LNCAP (cell line): ENCODE results near the gene FAM20B.

Source experiments
- CTCF ChIP-seq: fragments of 450-650 bp; IDR thresholded peaks from 2 replicates; pipeline ENCODE4 v1.5.1; 2017; ENCODE audit warnings: mild to moderate bottlenecking

The FAM20B gene

GRCh38 chr1:179029321-179029759 lies 3.6 kb downstream of the FAM20B start:
- no peak for TF ChIP-seq CTCF

GRCh38 chr1:179030130-179030529 lies 4.4 kb downstream of the FAM20B start:
- TF ChIP-seq CTCF: no peak

GRCh38 chr1:179030683-179031082 lies 5.0 kb downstream of the FAM20B start:
- TF ChIP-seq CTCF: no peak

GRCh38 chr1:179031284-179031683 lies 5.6 kb downstream of the FAM20B start:
- TF ChIP-seq CTCF: no peak

GRCh38 chr1:179031855-179032513 lies 6.3 kb downstream of the FAM20B start:
- no peak for TF ChIP-seq CTCF

- TF ChIP-seq CTCF: no peak
These were observed 9.0 kb downstream of the FAM20B start for GRCh38 chr1:179034720-179035119.

GRCh38 chr1:179036844-179037465 lies 11.3 kb downstream of the FAM20B start:
- no peak for TF ChIP-seq CTCF
